Measurements from ENCODE around the gene DEGS1.

The DEGS1 gene

DNA sequence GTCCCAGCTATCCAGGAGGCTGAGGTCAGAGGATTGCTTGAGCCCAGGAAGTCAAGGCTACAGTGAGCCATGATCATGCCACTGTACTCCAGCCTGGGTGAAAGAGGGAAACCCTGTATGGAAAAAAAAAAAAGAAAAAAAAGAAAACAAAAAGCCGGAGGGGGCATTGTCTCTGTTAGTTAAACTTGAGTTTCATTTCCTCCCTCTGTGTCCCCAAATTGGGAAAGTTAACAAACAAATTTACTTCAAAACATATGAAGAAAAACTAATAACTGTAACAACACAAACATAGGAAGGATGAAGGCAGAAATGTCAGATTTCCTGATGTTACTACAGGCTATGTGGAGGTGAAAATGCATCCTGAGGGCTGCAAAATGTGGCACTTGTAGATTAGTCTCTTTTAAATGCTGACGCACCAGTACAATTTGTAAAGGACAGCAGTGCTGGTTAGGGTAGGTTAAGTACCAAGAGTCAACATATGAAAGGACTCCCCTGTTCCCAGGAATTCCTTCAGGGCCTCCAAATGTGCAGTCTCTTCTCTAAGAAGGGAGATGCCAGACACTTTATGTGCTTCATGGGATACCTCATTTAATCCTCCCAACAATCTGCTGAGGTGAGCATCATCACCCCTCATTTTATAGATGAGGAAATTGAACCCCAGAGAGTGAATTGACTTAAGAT, 52.9 kb downstream of the DEGS1 start:
- TF ChIP-seq SUZ12 (IDR thresholded peaks at IDR 0.05; ENCODE audit: extremely low read depth, insufficient read depth, insufficient read length), result no peak
- TF ChIP-seq YY1 (IDR thresholded peaks at IDR 0.05; ENCODE audit: insufficient read depth, insufficient read length), result no peak
- no peak for TF ChIP-seq ZNF274 (IDR thresholded peaks at IDR 0.05; ENCODE audit: low read depth, low read length)
- Histone ChIP-seq H3K36me3 (ENCODE audit: insufficient read depth, insufficient read length, low read length) (peaks cover 32% of the 10 kb centered on the region), H3K9ac (ENCODE audit: insufficient read length, low read depth) (no peak overlapping the region), H3K4me1 (ENCODE audit: insufficient read depth, insufficient read length) (no peaks in the 10 kb centered on the region), H3K9me3 (ENCODE audit: insufficient read depth, low read length) (no peaks in the 10 kb centered on the region), H3K4me3 (ENCODE audit: insufficient read length, low read depth) (no peak overlapping the region), H3K27me3 (ENCODE audit: insufficient read depth, insufficient read length) (no peaks in the 10 kb centered on the region)
- DNase-seq (ENCODE audit: low read depth, low spot score), result peak; percentile 97

DNA sequence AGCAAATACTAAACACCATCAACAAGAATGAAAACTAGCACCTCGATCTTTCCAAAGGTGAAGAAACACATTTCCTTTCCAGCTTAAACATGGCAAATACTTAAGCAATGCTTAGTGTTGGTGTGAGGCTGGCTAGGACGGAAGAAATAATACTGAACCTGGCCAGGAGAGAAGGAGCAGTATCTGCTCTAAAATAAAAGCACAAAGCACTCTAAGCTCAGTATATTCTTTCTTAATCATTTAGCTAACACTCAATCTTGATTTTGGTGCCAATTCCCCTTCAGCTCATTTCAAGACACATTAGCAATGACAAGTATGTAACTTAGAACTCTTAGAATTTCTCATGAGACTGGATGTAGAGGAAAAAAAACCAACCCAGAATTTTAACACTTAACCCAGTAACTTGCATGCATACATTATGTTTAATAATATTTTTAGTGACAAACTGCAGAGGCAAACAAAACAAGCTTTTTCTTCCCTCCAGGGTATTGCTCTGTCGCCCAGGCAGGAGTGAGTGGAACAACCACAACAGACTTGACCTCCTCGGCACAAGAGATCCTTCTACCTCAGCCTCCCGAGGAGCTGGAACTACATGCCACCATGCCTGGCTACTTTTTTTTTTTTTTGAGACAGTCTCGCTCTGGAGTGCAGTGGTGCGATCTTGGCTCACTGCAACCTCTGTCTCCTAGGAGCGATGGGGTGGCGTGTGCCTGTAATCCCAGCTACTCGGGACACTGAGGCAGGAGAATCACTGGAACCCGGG, 54.3 kb downstream of the DEGS1 start:
- Histone ChIP-seq H3K4me1 (ENCODE audit: insufficient read depth, insufficient read length) (no peaks in the 10 kb centered on the region), H3K27me3 (ENCODE audit: insufficient read depth, insufficient read length) (no peaks in the 10 kb centered on the region), H3K36me3 (ENCODE audit: insufficient read depth, insufficient read length, low read length) (peaks cover 27% of the 10 kb centered on the region), H3K9ac (ENCODE audit: insufficient read length, low read depth) (no peak overlapping the region), H3K9me3 (ENCODE audit: insufficient read depth, low read length) (no peaks in the 10 kb centered on the region), H3K4me3 (ENCODE audit: insufficient read length, low read depth) (no peak overlapping the region)
- no peak for DNase-seq (ENCODE audit: low read depth, low spot score)
- TF ChIP-seq ZNF274 (IDR thresholded peaks at IDR 0.05; ENCODE audit: low read depth, low read length) (no peak), SUZ12 (IDR thresholded peaks at IDR 0.05; ENCODE audit: extremely low read depth, insufficient read depth, insufficient read length) (no peak), YY1 (IDR thresholded peaks at IDR 0.05; ENCODE audit: insufficient read depth, insufficient read length) (no peak)

DNA sequence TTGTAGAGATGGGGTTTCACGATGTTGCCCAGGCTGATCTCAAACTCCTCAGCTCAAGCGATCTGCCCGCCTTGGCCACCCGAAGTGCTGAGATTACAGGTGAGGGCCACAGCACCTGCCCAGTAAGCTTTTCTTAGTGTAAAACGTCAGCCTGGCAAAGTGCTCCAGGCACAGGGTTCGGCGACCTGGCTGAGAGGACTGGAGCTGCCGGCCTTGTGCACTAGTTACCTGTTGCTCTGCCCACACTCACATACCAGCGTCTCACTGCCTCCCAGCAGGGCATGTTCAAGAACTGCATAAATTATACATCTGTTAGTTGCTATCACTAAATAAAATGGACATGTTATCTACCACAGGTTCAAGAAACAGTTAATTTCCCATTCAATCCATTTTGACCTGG, 55.2 kb downstream of the DEGS1 start:
- Histone ChIP-seq H3K4me1 (ENCODE audit: insufficient read depth, insufficient read length) (no peaks in the 10 kb centered on the region), H3K4me3 (ENCODE audit: insufficient read length, low read depth) (no peak overlapping the region), H3K9me3 (ENCODE audit: insufficient read depth, low read length) (no peaks in the 10 kb centered on the region), H3K36me3 (ENCODE audit: insufficient read depth, insufficient read length, low read length) (peaks cover 24% of the 10 kb centered on the region), H3K27me3 (ENCODE audit: insufficient read depth, insufficient read length) (no peaks in the 10 kb centered on the region), H3K9ac (ENCODE audit: insufficient read length, low read depth) (peak overlapping the region; percentile 53)
- TF ChIP-seq SUZ12 (IDR thresholded peaks at IDR 0.05; ENCODE audit: extremely low read depth, insufficient read depth, insufficient read length), result no peak
- TF ChIP-seq ZNF274 (IDR thresholded peaks at IDR 0.05; ENCODE audit: low read depth, low read length), result no peak
- TF ChIP-seq YY1 (IDR thresholded peaks at IDR 0.05; ENCODE audit: insufficient read depth, insufficient read length), result no peak
- no peak for DNase-seq (ENCODE audit: low read depth, low spot score)

DNA sequence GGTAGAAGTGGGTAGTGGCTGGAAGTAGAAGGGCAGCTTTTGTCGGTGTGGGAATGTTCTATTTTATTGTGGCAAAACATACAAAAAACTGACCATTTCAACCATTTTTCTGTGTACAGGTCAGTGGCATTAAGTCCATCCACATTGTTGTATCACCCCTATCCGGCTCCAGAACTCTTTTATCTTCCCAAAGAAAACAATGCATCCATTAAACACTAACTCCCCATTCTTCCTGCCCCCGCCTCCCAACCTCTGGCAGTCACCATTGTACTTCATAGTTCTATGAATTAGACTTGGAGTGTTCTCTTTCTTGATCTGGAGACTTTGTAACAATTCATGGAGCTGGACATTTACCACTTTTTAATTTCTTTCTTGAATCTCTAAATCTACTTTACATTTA, 55.7 kb downstream of the DEGS1 start:
- TF ChIP-seq ZNF274 (IDR thresholded peaks at IDR 0.05; ENCODE audit: low read depth, low read length) (no peak), YY1 (IDR thresholded peaks at IDR 0.05; ENCODE audit: insufficient read depth, insufficient read length) (no peak), SUZ12 (IDR thresholded peaks at IDR 0.05; ENCODE audit: extremely low read depth, insufficient read depth, insufficient read length) (no peak)

More for the DNA sequence above, 55.7 kb downstream of the DEGS1 start:
- Histone ChIP-seq H3K4me1 (ENCODE audit: insufficient read depth, insufficient read length) (no peaks in the 10 kb centered on the region), H3K9ac (ENCODE audit: insufficient read length, low read depth) (no peak overlapping the region), H3K4me3 (ENCODE audit: insufficient read length, low read depth) (no peak overlapping the region), H3K9me3 (ENCODE audit: insufficient read depth, low read length) (no peaks in the 10 kb centered on the region), H3K27me3 (ENCODE audit: insufficient read depth, insufficient read length) (no peaks in the 10 kb centered on the region), H3K36me3 (ENCODE audit: insufficient read depth, insufficient read length, low read length) (peaks cover 26% of the 10 kb centered on the region)
- DNase-seq (ENCODE audit: low read depth, low spot score), result no peak

All from NT2/D1 (cell line).